Measurements from ENCODE around the gene TMEM187. TPM values are rescaled to one million over a fixed set of nuclear protein-coding genes. Genes with fewer than 3 reads are reported as not detected.

TMEM187 gene
- total and polyA plus RNA-seq, 11 donors = 3.2 to 11.4 (median 7.2) TPM

DNA sequence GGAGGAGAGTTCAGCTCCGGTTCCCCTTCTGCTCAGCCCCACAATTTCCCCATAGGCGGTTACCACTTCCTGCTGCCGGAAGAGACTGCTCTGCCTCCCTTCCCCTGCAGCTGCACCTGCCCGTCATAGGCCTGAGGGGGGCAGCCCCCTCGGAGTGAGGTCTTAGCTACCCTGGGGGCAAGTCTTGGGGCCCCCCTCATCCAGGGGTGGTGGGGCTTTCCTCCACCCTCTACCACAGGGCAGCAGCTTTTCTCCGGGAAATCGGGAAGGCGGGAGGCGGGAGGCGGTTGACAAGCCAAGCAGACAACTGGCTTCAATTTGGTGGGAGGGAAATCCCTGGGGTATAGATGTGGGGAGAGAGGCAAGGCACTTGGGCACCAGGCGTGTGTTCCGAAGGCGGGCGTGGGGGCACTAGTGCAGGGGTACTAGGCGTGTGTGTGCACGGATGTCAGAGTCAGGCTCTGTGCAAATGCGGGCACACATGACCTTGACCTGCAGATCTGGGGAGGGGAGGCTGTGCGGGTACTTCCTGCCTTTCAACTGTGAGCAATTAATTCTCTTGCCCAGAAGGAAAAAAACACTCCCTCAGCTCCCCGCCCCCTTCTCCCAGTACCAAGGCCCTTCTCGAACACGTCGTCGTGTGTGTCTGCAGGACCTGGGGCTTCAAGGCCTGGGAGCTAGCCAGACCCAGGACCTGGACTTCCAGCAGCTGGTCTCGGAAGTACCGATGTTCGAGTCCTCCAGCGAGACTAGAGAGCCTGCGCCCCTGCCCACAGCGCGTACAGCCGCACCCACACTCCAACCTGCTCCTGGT lies 45.5 kb upstream of the TMEM187 start:
- TF ChIP-seq, protein P1, sequence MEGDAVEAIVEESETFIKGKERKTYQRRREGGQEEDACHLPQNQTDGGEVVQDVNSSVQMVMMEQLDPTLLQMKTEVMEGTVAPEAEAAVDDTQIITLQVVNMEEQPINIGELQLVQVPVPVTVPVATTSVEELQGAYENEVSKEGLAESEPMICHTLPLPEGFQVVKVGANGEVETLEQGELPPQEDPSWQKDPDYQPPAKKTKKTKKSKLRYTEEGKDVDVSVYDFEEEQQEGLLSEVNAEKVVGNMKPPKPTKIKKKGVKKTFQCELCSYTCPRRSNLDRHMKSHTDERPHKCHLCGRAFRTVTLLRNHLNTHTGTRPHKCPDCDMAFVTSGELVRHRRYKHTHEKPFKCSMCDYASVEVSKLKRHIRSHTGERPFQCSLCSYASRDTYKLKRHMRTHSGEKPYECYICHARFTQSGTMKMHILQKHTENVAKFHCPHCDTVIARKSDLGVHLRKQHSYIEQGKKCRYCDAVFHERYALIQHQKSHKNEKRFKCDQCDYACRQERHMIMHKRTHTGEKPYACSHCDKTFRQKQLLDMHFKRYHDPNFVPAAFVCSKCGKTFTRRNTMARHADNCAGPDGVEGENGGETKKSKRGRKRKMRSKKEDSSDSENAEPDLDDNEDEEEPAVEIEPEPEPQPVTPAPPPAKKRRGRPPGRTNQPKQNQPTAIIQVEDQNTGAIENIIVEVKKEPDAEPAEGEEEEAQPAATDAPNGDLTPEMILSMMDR (IDR thresholded peaks at IDR 0.05) = no peak
- TF ChIP-seq POLR2A (IDR thresholded peaks at IDR 0.05) = no peak
- Histone ChIP-seq H3K4me3 (peak overlapping the region; percentile 22 to 82 (median 62)), H3K9me3 (no peaks in the 10 kb centered on the region), H3K27me3 (peaks cover 0 to 17% (median 0%) of the 10 kb centered on the region in 9 donors), H3K27ac (peak overlapping the region; percentile 92 to 100 (median 96)), H3K36me3 (peaks cover 0 to 28% (median 8%) of the 10 kb centered on the region in 9 donors), H3K4me1 (peaks cover 0 to 65% (median 25%) of the 10 kb centered on the region in 12 donors)
- intact Hi-C loops (cut with DNase I) = loop anchor here in 4 of 10 donors (5.0 to 10.0 kb wide), 3 partner anchors 132 to 202 kb away; partner anchors contain the start of genes IDH3G (in 3 of the 4), SSR4 (in 3 of the 4), ABCD1 (in 1 of the 4) and BCAP31 (in 1 of the 4)
- ATAC-seq (peak in 3 of 4 donors; percentile 0 to 28 (median 1)), DNase-seq (peak; percentile 57 to 76 (median 66))
- WGBS, 4 donors = 10 to 40% (median 27%) methylated on average over 26 to 31 of the region's 31 CpGs

DNA sequence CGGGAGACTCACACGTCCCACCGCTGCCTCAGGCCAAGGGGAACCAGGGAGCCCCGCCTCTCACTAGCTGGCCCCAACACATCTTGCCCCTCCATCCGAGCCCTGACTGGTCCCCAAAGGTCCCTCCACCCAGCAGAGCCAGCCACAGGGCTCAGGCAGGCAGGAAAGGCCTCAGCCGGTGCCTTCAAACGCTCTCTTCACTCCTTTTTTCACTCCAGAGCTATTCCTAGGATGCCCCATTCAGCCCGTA lies 45.0 kb upstream of the TMEM187 start:
- peaks cover 0 to 17% (median 0%) of the 10 kb centered on the region in 9 donors for H3K27me3 ChIP-seq
- H3K9me3 ChIP-seq = no peaks in the 10 kb centered on the region
- H3K4me3 ChIP-seq = peak overlapping the region; percentile 22 to 82 (median 62)
- intact Hi-C loops (cut with DNase I) = loop anchor here in 4 of 10 donors (5.0 to 10.0 kb wide), 3 partner anchors 133 to 203 kb away; partner anchors contain the start of genes IDH3G (in 3 of the 4), SSR4 (in 3 of the 4), ABCD1 (in 1 of the 4) and BCAP31 (in 1 of the 4)
- peaks cover 0 to 60% (median 24%) of the 10 kb centered on the region in 12 donors for H3K4me1 ChIP-seq
- ATAC-seq = no peak
- no peak for DNase-seq
- peaks cover 0 to 32% (median 13%) of the 10 kb centered on the region in 9 donors for H3K36me3 ChIP-seq
- H3K27ac ChIP-seq = peak overlapping the region; percentile 92 to 100 (median 96)
- TF ChIP-seq, protein P1 (IDR thresholded peaks at IDR 0.05) = no peak
- TF ChIP-seq POLR2A (IDR thresholded peaks at IDR 0.05) = no peak
- WGBS, 4 donors = 0 to 24% (median 7%) methylated on average over 6 to 8 of the region's 8 CpGs

DNA sequence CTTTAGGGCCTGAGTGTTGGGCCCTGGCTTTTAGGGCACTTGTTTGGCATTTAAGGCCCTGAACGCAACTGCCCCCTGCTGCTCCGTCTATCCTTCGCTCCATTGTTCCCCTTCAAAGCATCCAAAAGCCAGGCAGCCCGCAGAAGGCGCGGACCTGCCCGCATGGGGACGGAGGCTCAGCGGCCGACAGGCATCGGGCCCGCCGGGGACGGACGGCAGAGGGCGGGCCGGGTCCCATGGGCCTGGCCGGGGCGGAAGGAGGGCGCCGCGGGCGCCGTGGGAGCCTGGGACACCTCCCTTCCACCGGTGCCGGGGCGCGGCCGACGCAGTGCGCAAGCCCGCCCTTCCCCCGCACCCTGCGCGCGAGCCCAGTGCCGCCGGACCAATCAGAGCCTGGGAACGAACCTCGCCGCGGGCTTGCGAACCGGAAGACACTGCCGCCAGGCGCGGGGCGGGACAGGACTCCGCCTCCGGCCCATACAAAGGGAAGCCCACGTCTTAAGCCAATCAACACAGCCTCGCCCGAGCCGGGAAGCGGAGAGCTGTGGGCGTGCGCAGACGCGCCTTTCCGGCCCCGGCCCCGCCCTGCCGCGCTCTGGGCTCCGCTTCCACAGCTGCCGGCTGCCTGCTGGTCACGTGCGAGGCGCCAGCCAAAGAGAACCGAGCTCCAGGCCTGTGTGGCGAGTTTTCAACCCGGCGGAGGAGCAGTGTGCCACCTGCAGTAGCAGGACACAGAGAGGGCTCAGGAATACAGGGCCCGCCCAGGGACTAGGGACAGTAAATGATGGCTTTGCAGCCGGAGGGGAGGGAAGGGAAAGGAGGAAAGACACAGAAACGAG lies 44.4 kb upstream of the TMEM187 start:
- peaks cover 0 to 38% (median 19%) of the 10 kb centered on the region in 9 donors for H3K36me3 ChIP-seq
- peaks cover 0 to 15% (median 0%) of the 10 kb centered on the region in 9 donors for H3K27me3 ChIP-seq
- DNase-seq = peak; percentile 94 to 98 (median 97)
- TF ChIP-seq, protein P1 (IDR thresholded peaks at IDR 0.05) = peak in 8 of 12 donors; percentile 13 to 45 (median 22)
- TF ChIP-seq POLR2A (IDR thresholded peaks at IDR 0.05) = peak in 1 of 2 donors; percentile 78
- ATAC-seq = peak; percentile 93 to 97 (median 94)
- intact Hi-C loops (cut with DNase I) = loop anchor here in 5 of 10 donors (1.0 to 10.0 kb wide), 6 partner anchors 19 to 203 kb away; partner anchors contain the start of genes IDH3G (in 3 of the 5), SSR4 (in 3 of the 5), ABCD1 (in 1 of the 5) and BCAP31 (in 1 of the 5)
- peaks cover 0 to 58% (median 22%) of the 10 kb centered on the region in 12 donors for H3K4me1 ChIP-seq
- peak overlapping the region; percentile 22 to 82 (median 62) for H3K4me3 ChIP-seq
- peak overlapping the region; percentile 92 to 100 (median 96) for H3K27ac ChIP-seq
- no peaks in the 10 kb centered on the region for H3K9me3 ChIP-seq
- 0 to 19% (median 8%) methylated on average over 49 to 76 of the region's 76 CpGs for WGBS, 4 donors

All from heart left ventricle (tissue), 16 donors.